IPS-20b (cell line): ENCODE results near the gene MTUS2.

Experiments
- H3K27ac ChIP-seq: one replicate; pipeline ENCODE4 v1.5.1; 2013; ENCODE audit warnings: low read length
- H3K27me3 ChIP-seq: 2 replicates; pipeline ENCODE4 v1.6.1; 2013; ENCODE audit warnings: mild to moderate bottlenecking, low read length, inconsistent platforms; ENCODE audit not compliant: insufficient read depth
- H3K36me3 ChIP-seq: 2 replicates; pipeline ENCODE4 v1.6.1; 2013; ENCODE audit warnings: low read depth, mild to moderate bottlenecking, inconsistent platforms, low read length, moderate library complexity; ENCODE audit not compliant: insufficient read depth
- H3K4me1 ChIP-seq: 2 replicates; pipeline ENCODE4 v1.6.1; 2013; ENCODE audit warnings: mild to moderate bottlenecking, control low read depth, inconsistent platforms, low read length, moderate library complexity; ENCODE audit not compliant: insufficient read depth
- H3K4me3 ChIP-seq: 2 replicates; pipeline ENCODE4 v1.5.1; 2013; ENCODE audit warnings: mild to moderate bottlenecking, low read length, inconsistent platforms
- H3K9ac ChIP-seq: 2 replicates; pipeline ENCODE4 v1.6.1; 2013; ENCODE audit warnings: low read depth, mild to moderate bottlenecking, inconsistent platforms, low read length, moderate library complexity
- H3K9me3 ChIP-seq: 2 replicates; pipeline ENCODE4 v1.6.1; 2013; ENCODE audit warnings: mild to moderate bottlenecking, low read depth, low read length, inconsistent platforms; ENCODE audit not compliant: insufficient read depth

Gene MTUS2

GRCh38 chr13:29511980-29512379, 691.8 kb downstream of the MTUS2 start:
- Histone ChIP-seq H3K36me3 (peaks cover 64% of the 10 kb centered on the region), H3K27ac (no peak overlapping the region), H3K9ac (no peak overlapping the region), H3K9me3 (no peaks in the 10 kb centered on the region), H3K27me3 (no peaks in the 10 kb centered on the region), H3K4me1 (no peaks in the 10 kb centered on the region), H3K4me3 (no peak overlapping the region)

GRCh38 chr13:29513002-29513980, 693.2 kb downstream of the MTUS2 start:
- Histone ChIP-seq H3K27ac (no peak overlapping the region), H3K4me3 (no peak overlapping the region), H3K27me3 (no peaks in the 10 kb centered on the region), H3K4me1 (no peaks in the 10 kb centered on the region), H3K36me3 (peaks cover 77% of the 10 kb centered on the region), H3K9ac (no peak overlapping the region), H3K9me3 (no peaks in the 10 kb centered on the region)

- peaks cover 86% of the 10 kb centered on the region for H3K36me3 ChIP-seq
- H3K4me3 ChIP-seq, result no peak overlapping the region
- H3K9me3 ChIP-seq, result no peaks in the 10 kb centered on the region
- no peaks in the 10 kb centered on the region for H3K27me3 ChIP-seq
- H3K27ac ChIP-seq, result no peak overlapping the region
- no peaks in the 10 kb centered on the region for H3K4me1 ChIP-seq
- no peak overlapping the region for H3K9ac ChIP-seq
Observed at GRCh38 chr13:29513981-29514719, 694.0 kb downstream of the MTUS2 start.

GRCh38 chr13:29514720-29515310, 694.7 kb downstream of the MTUS2 start:
- Histone ChIP-seq H3K4me1 (no peaks in the 10 kb centered on the region), H3K9me3 (no peaks in the 10 kb centered on the region), H3K36me3 (peaks cover 92% of the 10 kb centered on the region), H3K27ac (no peak overlapping the region), H3K27me3 (no peaks in the 10 kb centered on the region), H3K4me3 (no peak overlapping the region), H3K9ac (no peak overlapping the region)

- H3K27ac ChIP-seq, result no peak overlapping the region
- no peaks in the 10 kb centered on the region for H3K9me3 ChIP-seq
- no peak overlapping the region for H3K9ac ChIP-seq
- H3K36me3 ChIP-seq, result peaks cover 98% of the 10 kb centered on the region
- H3K27me3 ChIP-seq, result no peaks in the 10 kb centered on the region
- no peaks in the 10 kb centered on the region for H3K4me1 ChIP-seq
- no peak overlapping the region for H3K4me3 ChIP-seq
Observed at GRCh38 chr13:29515372-29515771, 695.2 kb downstream of the MTUS2 start.

GRCh38 chr13:29516012-29516411, 695.9 kb downstream of the MTUS2 start:
- H3K27ac ChIP-seq, result no peak overlapping the region
- H3K27me3 ChIP-seq, result no peaks in the 10 kb centered on the region
- peaks cover 98% of the 10 kb centered on the region for H3K36me3 ChIP-seq
- H3K4me3 ChIP-seq, result no peak overlapping the region
- no peaks in the 10 kb centered on the region for H3K9me3 ChIP-seq
- H3K4me1 ChIP-seq, result no peaks in the 10 kb centered on the region
- no peak overlapping the region for H3K9ac ChIP-seq

DNA sequence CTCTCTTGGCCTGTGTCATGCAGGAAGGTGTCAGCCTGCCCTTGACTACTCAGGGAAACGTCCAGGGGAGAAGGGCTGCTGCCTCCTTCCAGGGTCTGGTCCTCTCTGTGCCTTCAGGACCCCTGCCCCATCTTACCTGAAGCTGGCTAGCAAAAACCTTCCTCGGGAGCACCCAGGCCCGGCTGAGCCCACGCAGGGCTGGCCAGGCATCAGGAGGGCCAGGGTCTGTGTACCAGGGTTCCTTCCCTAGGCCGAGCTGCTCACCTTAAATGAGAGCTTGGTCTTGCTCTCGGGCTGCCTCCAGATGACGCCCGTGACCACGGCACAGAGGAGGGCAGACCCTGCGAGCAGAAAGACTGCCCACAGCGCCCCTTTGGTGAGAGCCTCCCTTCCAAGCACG, 696.7 kb downstream of the MTUS2 start:
- Histone ChIP-seq H3K9ac (no peak overlapping the region), H3K27ac (no peak overlapping the region), H3K4me3 (no peak overlapping the region), H3K36me3 (peaks cover 100% of the 10 kb centered on the region), H3K27me3 (no peaks in the 10 kb centered on the region), H3K4me1 (no peaks in the 10 kb centered on the region), H3K9me3 (no peaks in the 10 kb centered on the region)

- Histone ChIP-seq H3K9me3 (no peaks in the 10 kb centered on the region), H3K4me1 (no peaks in the 10 kb centered on the region), H3K27me3 (no peaks in the 10 kb centered on the region), H3K9ac (no peak overlapping the region), H3K4me3 (no peak overlapping the region), H3K27ac (no peak overlapping the region), H3K36me3 (peaks cover 100% of the 10 kb centered on the region)
Observed at GRCh38 chr13:29519921-29520320, 699.8 kb downstream of the MTUS2 start.

DNA sequence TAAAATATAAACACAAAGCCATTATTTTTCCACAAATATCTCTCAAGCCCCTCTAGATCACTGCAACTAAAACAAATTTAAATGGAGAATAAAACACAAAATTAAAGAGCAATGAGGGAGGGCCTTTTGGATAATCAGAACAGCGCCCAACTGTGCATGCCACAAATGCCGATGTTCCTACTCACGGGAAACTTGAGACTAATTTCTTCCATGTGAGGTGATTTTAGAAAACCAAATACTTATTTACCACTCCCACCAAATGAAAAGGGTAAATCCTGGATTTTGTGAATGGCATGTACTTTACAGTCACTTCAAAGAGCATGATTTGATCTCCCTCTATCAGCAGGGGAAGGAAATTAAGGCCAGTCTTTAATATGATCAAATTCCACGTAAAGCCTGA, 700.5 kb downstream of the MTUS2 start:
- no peak overlapping the region for H3K9ac ChIP-seq
- H3K4me3 ChIP-seq, result no peak overlapping the region
- no peaks in the 10 kb centered on the region for H3K4me1 ChIP-seq
- H3K27me3 ChIP-seq, result no peaks in the 10 kb centered on the region
- no peak overlapping the region for H3K27ac ChIP-seq
- no peaks in the 10 kb centered on the region for H3K9me3 ChIP-seq
- peaks cover 100% of the 10 kb centered on the region for H3K36me3 ChIP-seq

GRCh38 chr13:29521336-29521735, 701.2 kb downstream of the MTUS2 start:
- Histone ChIP-seq H3K4me3 (no peak overlapping the region), H3K9ac (no peak overlapping the region), H3K27ac (no peak overlapping the region), H3K36me3 (peaks cover 97% of the 10 kb centered on the region), H3K4me1 (no peaks in the 10 kb centered on the region), H3K27me3 (no peaks in the 10 kb centered on the region), H3K9me3 (no peaks in the 10 kb centered on the region)

GRCh38 chr13:29522044-29522685, 702.0 kb downstream of the MTUS2 start:
- no peaks in the 10 kb centered on the region for H3K4me1 ChIP-seq
- no peak overlapping the region for H3K4me3 ChIP-seq
- H3K36me3 ChIP-seq, result peaks cover 97% of the 10 kb centered on the region
- no peaks in the 10 kb centered on the region for H3K9me3 ChIP-seq
- no peak overlapping the region for H3K27ac ChIP-seq
- H3K9ac ChIP-seq, result no peak overlapping the region
- H3K27me3 ChIP-seq, result no peaks in the 10 kb centered on the region
